GM21381 (cell line): ENCODE results near the gene CCR6.
A peak's percentile ranks its signal among the peaks of the same experiment; 100 is the strongest.
"Not testable (repeated sequence)": the region's sequence is repeated elsewhere in the genome, so short reads cannot be mapped to it uniquely, and the experiment has no call there.

Experiments used
- ATAC-seq: cut with Tn5 transposase; IDR thresholded peaks from one replicate; pipeline ENCODE4 v1.9.1; 2021; ENCODE audit warnings: mild to moderate bottlenecking, moderate library complexity; ENCODE audit not compliant: unreplicated experiment

Gene CCR6

GRCh38 chr6:167122827-167123657, at the start of gene CCR6:
CCR6 (plus strand) TSS chr6:167123096; CDS start chr6:167136135, 13,039 bp downstream.
- peak; percentile 10 for ATAC-seq

GRCh38 chr6:167073679-167074274, 49.1 kb upstream of the CCR6 start:
- no peak for ATAC-seq

- no peak for ATAC-seq
These were observed 45.5 kb upstream of the CCR6 start for GRCh38 chr6:167077241-167077932.

- no peak for ATAC-seq
These were observed 44.2 kb upstream of the CCR6 start for GRCh38 chr6:167078745-167079144.

GRCh38 chr6:167079853-167080297, 43.0 kb upstream of the CCR6 start:
- peak; percentile 98 for ATAC-seq

GRCh38 chr6:167087857-167088354, 35.0 kb upstream of the CCR6 start:
- ATAC-seq, result no peak

- not testable (repeated sequence) for ATAC-seq
These were observed 34.2 kb upstream of the CCR6 start for GRCh38 chr6:167088741-167089140.

- no peak for ATAC-seq
These were observed 33.4 kb upstream of the CCR6 start for GRCh38 chr6:167089243-167090142.

- no peak for ATAC-seq
These were observed 32.7 kb upstream of the CCR6 start for GRCh38 chr6:167090171-167090570.

- ATAC-seq, result no peak
These were observed 31.7 kb upstream of the CCR6 start for GRCh38 chr6:167091026-167091804.

- no peak for ATAC-seq
These were observed 31.1 kb upstream of the CCR6 start for GRCh38 chr6:167091805-167092107.

GRCh38 chr6:167092672-167093339, 30.1 kb upstream of the CCR6 start:
- no peak for ATAC-seq

GRCh38 chr6:167093406-167093921, 29.4 kb upstream of the CCR6 start:
- ATAC-seq, result peak; percentile 2

- peak; percentile 41 for ATAC-seq
These were observed 28.9 kb upstream of the CCR6 start for GRCh38 chr6:167093922-167094432.

GRCh38 chr6:167094436-167094819, 28.5 kb upstream of the CCR6 start:
- ATAC-seq, result peak; percentile 21

- peak; percentile 53 for ATAC-seq
These were observed 27.9 kb upstream of the CCR6 start for GRCh38 chr6:167094820-167095637.

- ATAC-seq, result no peak
These were observed 27.0 kb upstream of the CCR6 start for GRCh38 chr6:167095888-167096287.

GRCh38 chr6:167096991-167097390, 25.9 kb upstream of the CCR6 start:
- ATAC-seq, result no peak
